Measurements from ENCODE around the gene MTAP. TPM values are rescaled to one million over a fixed set of nuclear protein-coding genes. Genes with fewer than 3 reads are reported as not detected.
"Not testable (repeated sequence)": the region's sequence is repeated elsewhere in the genome, so short reads cannot be mapped to it uniquely, and the experiment has no call there.

The MTAP gene
- total and polyA plus RNA-seq, 7 donors = 4.3 to 16.6 (median 14.8) TPM

DNA sequence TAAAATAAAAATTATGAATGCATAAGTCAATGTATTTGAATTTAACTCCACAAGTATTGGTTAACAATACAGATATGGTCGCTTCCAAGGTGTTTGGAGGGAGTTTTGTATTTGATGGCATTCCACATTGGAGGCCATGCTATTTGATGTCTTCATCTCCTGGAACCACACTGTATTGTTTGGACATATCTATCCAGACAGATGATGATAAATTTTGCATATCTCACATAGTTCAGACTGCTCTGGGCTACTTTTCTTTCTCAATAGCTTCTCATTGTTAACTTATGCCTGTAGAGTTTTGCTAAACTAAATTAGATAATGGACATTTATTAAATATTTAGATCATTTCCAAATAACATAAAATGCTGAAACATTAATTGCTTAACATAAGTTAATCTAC is 133.7 kb downstream of the MTAP start:
- TF ChIP-seq CTCF (IDR thresholded peaks at IDR 0.05) = no peak
- DNase-seq = no peak
- 96 to 100% (median 97%) methylated on average over 1 of the region's 1 CpG for WGBS, 3 donors
- H3K27ac ChIP-seq = no peak overlapping the region
- H3K9me3 ChIP-seq = no peaks in the 10 kb centered on the region
- no peak overlapping the region for H3K4me3 ChIP-seq
- intact Hi-C loops (cut with DNase I) = loop anchor here in 1 of 2 donors (10.0 kb wide), 1 partner anchor 59 kb away; the partner anchor contains the start of genes CDKN2A and CDKN2B-AS1
- H3K27me3 ChIP-seq (ENCODE audit: insufficient read depth in 3 of 3, low read length in 2 of 3) = no peaks in the 10 kb centered on the region
- H3K36me3 ChIP-seq (ENCODE audit: insufficient read depth in 1 of 2, low read depth in 1 of 2) = no peaks in the 10 kb centered on the region
- no peaks in the 10 kb centered on the region for H3K4me1 ChIP-seq
- no peak for ATAC-seq

GRCh38 chr9:21941337-21941995 is 139.0 kb downstream of the MTAP start:
- Histone ChIP-seq H3K36me3 (ENCODE audit: insufficient read depth in 1 of 2, low read depth in 1 of 2) (no peaks in the 10 kb centered on the region), H3K4me3 (no peak overlapping the region), H3K9me3 (no peaks in the 10 kb centered on the region), H3K4me1 (no peaks in the 10 kb centered on the region), H3K27me3 (ENCODE audit: insufficient read depth in 3 of 3, low read length in 2 of 3) (peaks cover 0 to 5% (median 0%) of the 10 kb centered on the region in 3 donors), H3K27ac (no peak overlapping the region)
- no peak for ATAC-seq
- DNase-seq = no peak
- intact Hi-C loops (cut with DNase I) = no loop called here
- WGBS, 3 donors = 88 to 90% (median 89%) methylated on average over 4 of the region's 4 CpGs
- no peak for TF ChIP-seq CTCF (IDR thresholded peaks at IDR 0.05)

DNA sequence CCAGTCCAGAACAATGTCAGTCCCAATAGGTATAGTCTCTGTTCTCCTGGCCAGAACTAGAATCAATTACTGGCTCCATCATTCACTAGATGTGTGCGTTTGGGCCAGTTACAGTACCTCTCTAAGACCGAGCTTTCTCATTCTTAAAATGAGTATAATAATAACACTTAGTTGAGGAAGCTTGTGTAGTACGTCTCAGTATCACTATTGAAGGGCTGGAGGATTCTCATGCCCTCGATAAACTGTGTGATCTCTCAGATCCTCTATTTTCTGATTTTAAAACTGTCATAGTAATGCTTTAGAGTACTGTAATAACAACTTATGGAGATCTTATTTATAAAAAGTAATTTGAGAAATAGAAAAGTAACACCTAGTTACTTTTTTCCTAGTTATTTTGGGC is 141.0 kb downstream of the MTAP start:
- Histone ChIP-seq H3K4me3 (no peak overlapping the region), H3K27ac (no peak overlapping the region), H3K4me1 (no peaks in the 10 kb centered on the region), H3K36me3 (ENCODE audit: insufficient read depth in 1 of 2, low read depth in 1 of 2) (no peaks in the 10 kb centered on the region), H3K27me3 (ENCODE audit: insufficient read depth in 3 of 3, low read length in 2 of 3) (peaks cover 0 to 5% (median 0%) of the 10 kb centered on the region in 3 donors), H3K9me3 (no peaks in the 10 kb centered on the region)
- WGBS, 3 donors = 87 to 92% (median 88%) methylated on average over 4 of the region's 4 CpGs
- intact Hi-C loops (cut with DNase I) = no loop called here
- ATAC-seq = no peak
- TF ChIP-seq CTCF (IDR thresholded peaks at IDR 0.05) = no peak
- DNase-seq = no peak

DNA sequence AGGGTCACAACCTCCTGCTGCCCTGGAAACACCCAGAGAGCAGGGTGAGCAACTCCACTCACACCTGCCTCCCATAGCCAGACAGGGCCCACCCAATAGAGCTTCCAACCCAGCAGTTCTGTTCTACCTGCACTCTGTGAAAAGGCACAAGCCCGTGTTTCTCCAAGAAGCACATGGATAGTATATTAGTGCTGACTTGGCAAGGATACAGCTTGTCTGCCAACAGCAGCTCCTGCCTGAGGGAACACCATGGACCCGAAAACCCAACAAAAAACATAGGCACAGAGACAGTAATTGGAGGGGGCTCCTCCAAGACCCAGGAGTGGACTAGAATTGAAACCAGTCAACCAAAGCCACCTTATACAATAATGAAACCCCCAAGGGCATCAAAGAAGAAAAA is 143.2 kb downstream of the MTAP start:
- no peaks in the 10 kb centered on the region for H3K36me3 ChIP-seq (ENCODE audit: insufficient read depth in 1 of 2, low read depth in 1 of 2)
- H3K4me3 ChIP-seq = no peak overlapping the region
- H3K27me3 ChIP-seq (ENCODE audit: insufficient read depth in 3 of 3, low read length in 2 of 3) = peaks cover 0 to 5% (median 0%) of the 10 kb centered on the region in 3 donors
- ATAC-seq (no peak), DNase-seq (no peak)
- H3K9me3 ChIP-seq = no peaks in the 10 kb centered on the region
- WGBS, 3 donors = 84 to 92% (median 86%) methylated on average over 2 of the region's 2 CpGs
- H3K27ac ChIP-seq = no peak overlapping the region
- intact Hi-C loops (cut with DNase I) = no loop called here
- TF ChIP-seq CTCF (IDR thresholded peaks at IDR 0.05) = no peak
- no peaks in the 10 kb centered on the region for H3K4me1 ChIP-seq

DNA sequence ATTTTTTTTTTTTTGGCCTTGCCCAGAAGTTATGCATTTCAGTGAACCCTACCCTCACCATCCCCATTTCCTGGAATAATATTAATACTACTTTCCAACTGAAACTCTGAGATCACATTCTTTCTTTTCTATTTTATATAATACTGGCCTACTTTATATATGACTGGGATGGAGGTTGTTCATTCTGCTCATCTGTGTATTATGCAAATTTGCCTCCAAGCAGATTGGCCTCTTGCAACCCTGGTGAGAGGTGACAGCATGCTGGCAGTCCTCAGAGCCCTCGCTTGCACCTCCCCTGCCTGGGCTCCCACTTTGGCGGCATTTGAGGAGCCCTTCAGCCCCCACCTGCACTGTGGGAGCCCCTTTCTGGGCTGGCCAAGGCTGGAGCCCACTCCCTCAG is 156.4 kb downstream of the MTAP start:
- no peak for TF ChIP-seq CTCF (IDR thresholded peaks at IDR 0.05)
- ATAC-seq = no peak
- H3K27me3 ChIP-seq (ENCODE audit: insufficient read depth in 3 of 3, low read length in 2 of 3) = peaks cover 0 to 23% (median 2%) of the 10 kb centered on the region in 3 donors

GRCh38 chr9:21959268-21959667 is 156.8 kb downstream of the MTAP start:
- H3K36me3 ChIP-seq (ENCODE audit: insufficient read depth in 1 of 2, low read depth in 1 of 2); ATAC-seq; intact Hi-C loops (cut with DNase I); H3K27ac ChIP-seq; DNase-seq; H3K9me3 ChIP-seq; H3K4me1 ChIP-seq; H3K4me3 ChIP-seq: not testable (repeated sequence)
- WGBS, 3 donors = 88 to 95% (median 93%) methylated on average over 6 to 32 of the region's 33 CpGs
- H3K27me3 ChIP-seq (ENCODE audit: insufficient read depth in 3 of 3, low read length in 2 of 3) = peaks cover 0 to 28% (median 2%) of the 10 kb centered on the region in 3 donors

More for the DNA sequence above, 156.4 kb downstream of the MTAP start:
- H3K27ac ChIP-seq = no peak overlapping the region
- no peaks in the 10 kb centered on the region for H3K4me1 ChIP-seq
- no peak overlapping the region for H3K4me3 ChIP-seq
- WGBS, 3 donors = 77 to 88% (median 85%) methylated on average over 2 of the region's 2 CpGs
- intact Hi-C loops (cut with DNase I) = no loop called here
- DNase-seq = no peak
- H3K36me3 ChIP-seq (ENCODE audit: insufficient read depth in 1 of 2, low read depth in 1 of 2) = no peaks in the 10 kb centered on the region
- H3K9me3 ChIP-seq = no peaks in the 10 kb centered on the region
